Measurements from ENCODE around the gene PNPLA7. TPM values are rescaled to one million over a fixed set of nuclear protein-coding genes. Genes with fewer than 3 reads are reported as not detected.

The PNPLA7 gene
- total RNA-seq, 1 donor from 2014 or later: 0.06 TPM

DNA sequence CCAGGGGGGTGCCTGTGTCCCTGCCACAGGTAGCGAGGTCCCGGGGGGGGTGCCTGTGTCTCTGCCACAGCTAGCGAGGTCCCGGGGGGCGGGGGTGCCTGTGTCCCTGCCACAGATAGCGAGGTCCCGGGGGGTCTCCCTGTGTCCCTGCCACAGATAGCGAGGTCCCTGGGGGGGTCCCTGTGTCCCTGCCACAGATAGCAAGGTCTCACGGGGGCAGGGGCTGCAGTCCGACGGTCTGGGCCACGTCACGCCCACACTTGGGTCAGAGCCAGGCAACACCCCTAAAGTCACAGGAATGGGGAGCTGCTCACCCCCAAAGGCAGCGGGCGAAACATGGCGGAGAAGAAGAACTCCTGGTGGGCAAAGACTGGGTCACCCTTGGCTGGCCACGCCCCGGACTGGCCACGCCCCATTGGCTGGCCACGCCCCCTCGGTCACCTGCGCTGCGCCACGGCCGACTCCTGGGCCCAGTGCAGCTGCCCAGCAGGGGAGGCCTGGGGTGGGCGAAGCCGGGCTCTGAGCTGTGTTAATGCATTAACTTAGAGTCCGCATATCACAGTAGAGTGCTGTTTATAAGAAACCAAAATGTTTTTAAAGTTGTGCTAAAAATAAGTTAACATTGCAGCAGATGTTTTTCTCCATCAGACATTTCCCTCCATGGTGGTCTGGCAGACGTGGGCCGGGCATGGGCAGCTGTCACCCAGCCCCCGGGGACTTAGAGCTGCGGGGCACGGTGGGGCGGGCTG, 120.1 kb downstream of the PNPLA7 start:
- TF ChIP-seq, protein P1, sequence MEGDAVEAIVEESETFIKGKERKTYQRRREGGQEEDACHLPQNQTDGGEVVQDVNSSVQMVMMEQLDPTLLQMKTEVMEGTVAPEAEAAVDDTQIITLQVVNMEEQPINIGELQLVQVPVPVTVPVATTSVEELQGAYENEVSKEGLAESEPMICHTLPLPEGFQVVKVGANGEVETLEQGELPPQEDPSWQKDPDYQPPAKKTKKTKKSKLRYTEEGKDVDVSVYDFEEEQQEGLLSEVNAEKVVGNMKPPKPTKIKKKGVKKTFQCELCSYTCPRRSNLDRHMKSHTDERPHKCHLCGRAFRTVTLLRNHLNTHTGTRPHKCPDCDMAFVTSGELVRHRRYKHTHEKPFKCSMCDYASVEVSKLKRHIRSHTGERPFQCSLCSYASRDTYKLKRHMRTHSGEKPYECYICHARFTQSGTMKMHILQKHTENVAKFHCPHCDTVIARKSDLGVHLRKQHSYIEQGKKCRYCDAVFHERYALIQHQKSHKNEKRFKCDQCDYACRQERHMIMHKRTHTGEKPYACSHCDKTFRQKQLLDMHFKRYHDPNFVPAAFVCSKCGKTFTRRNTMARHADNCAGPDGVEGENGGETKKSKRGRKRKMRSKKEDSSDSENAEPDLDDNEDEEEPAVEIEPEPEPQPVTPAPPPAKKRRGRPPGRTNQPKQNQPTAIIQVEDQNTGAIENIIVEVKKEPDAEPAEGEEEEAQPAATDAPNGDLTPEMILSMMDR (conservative IDR thresholded peaks at IDR 0.05; ENCODE audit: low read depth, low read length): no peak
- no peak for DNase-seq (ENCODE audit: low read depth)
- no peak overlapping the region for H3K4me3 ChIP-seq (ENCODE audit: low read depth, low read length)

- H3K4me3 ChIP-seq (ENCODE audit: low read depth, low read length): no peak overlapping the region
- no peak for DNase-seq (ENCODE audit: low read depth)
- TF ChIP-seq, protein P1 (conservative IDR thresholded peaks at IDR 0.05; ENCODE audit: low read depth, low read length): no peak
Measured at GRCh38 chr9:137429546-137429890, 120.7 kb downstream of the PNPLA7 start.

GRCh38 chr9:137428841-137429545, 121.2 kb downstream of the PNPLA7 start:
- H3K4me3 ChIP-seq (ENCODE audit: low read depth, low read length): no peak overlapping the region
- TF ChIP-seq, protein P1 (conservative IDR thresholded peaks at IDR 0.05; ENCODE audit: low read depth, low read length): no peak
- DNase-seq (ENCODE audit: low read depth): no peak

GRCh38 chr9:137428311-137428630, 121.9 kb downstream of the PNPLA7 start:
- no peak for DNase-seq (ENCODE audit: low read depth)
- no peak overlapping the region for H3K4me3 ChIP-seq (ENCODE audit: low read depth, low read length)
- TF ChIP-seq, protein P1 (conservative IDR thresholded peaks at IDR 0.05; ENCODE audit: low read depth, low read length): no peak

DNA sequence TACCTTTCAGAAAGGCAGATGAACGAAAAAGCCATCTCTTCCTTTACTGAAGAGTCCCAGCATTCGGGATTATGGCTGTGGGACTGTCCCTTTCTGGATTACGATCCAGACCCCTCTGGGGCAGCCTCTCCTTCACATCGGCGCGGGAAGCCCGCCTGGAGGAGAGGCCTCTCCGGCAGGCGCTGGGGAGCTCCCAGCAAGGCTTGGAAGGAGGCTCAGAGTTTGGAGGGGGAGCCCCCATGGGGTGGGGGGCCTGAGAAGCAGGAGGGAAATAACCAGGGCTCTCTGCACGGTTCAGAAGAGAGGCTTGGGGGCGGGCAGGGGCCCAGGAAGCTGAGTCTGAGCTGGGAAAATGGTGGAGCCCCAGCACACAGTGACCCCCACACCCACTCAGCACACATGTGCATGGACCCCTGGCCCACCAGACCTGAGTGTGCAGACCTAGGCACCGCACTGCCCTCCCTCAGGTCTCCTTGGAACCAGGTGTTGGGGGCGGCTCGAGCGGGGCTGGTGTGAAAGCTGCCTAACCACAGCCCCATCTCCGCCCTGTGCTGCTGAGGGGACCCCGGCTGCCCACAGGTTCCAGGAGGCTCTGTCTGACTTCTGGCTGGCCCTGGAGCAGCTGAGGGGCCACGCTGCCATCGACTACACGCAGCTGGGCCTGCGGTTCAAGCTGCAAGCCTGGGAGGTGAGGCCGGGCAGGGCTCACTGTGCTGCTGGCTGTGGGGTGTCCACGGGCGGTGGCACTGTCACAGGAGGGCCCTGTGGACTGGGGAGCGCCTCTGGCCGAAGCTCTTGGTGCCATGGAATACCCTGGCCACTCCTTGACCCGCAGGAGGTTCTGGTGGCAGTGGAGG, 122.5 kb downstream of the PNPLA7 start:
- no peak overlapping the region for H3K4me3 ChIP-seq (ENCODE audit: low read depth, low read length)
- TF ChIP-seq, protein P1 (conservative IDR thresholded peaks at IDR 0.05; ENCODE audit: low read depth, low read length): no peak
- DNase-seq (ENCODE audit: low read depth): no peak

- no peak for DNase-seq (ENCODE audit: low read depth)
- no peak overlapping the region for H3K4me3 ChIP-seq (ENCODE audit: low read depth, low read length)
- TF ChIP-seq, protein P1 (conservative IDR thresholded peaks at IDR 0.05; ENCODE audit: low read depth, low read length): no peak
Measured at GRCh38 chr9:137426018-137426681, 124.1 kb downstream of the PNPLA7 start.

All from epithelial cell of proximal tubule (primary cell).